A673 (cell line): Measurements from ENCODE around the gene EHD3. TPM values are rescaled to one million over a fixed set of nuclear protein-coding genes. Genes with fewer than 3 reads are reported as not detected.

ENCODE experiments used
- BruUV-seq: library from RNA; stranded (reverse); fragments of 400-500 nt; replicated peaks from 2 replicates; lab custom pipeline; 2021; lab: Mats Ljungman, UMichigan
- CTCF ChIA-PET: fragments of 300-600 bp; sonication (Branson Sonifier 250); formaldehyde crosslinking; loops from one replicate; lab custom pipeline; 2022; ENCODE audit warnings: antibody characterized with exemption; lab: Charles Lee
- POLR2A ChIA-PET: fragments of 300-600 bp; sonication (Branson Sonifier 250); formaldehyde crosslinking; loops from one replicate; lab custom pipeline; 2022; ENCODE audit warnings: antibody characterized with exemption; ENCODE audit not compliant: low non-redundant PET; lab: Charles Lee
- DNase-seq: peaks from one replicate; pipeline ENCODE4 v3.0.0-alpha.2; 2015; ENCODE audit warnings: low spot score
- H3K27ac ChIP-seq: fragments of 200-600 bp; sonication (generic); 2 replicates; pipeline ENCODE4 v1.5.1; 2016; ENCODE audit warnings: mixed run types, low read depth, mild to moderate bottlenecking, mixed read lengths, antibody characterized with exemption, low read length; ENCODE audit not compliant: poor library complexity, severe bottlenecking
- H3K27me3 ChIP-seq: fragments of 200-600 bp; sonication (generic); replicated peaks from 2 replicates; pipeline ENCODE4 v1.6.1; 2017; ENCODE audit warnings: mixed run types, low read depth, mild to moderate bottlenecking, mixed read lengths, antibody characterized with exemption, low read length; ENCODE audit not compliant: insufficient read depth, poor library complexity
- H3K36me3 ChIP-seq: fragments of 200-600 bp; sonication (generic); 2 replicates; pipeline ENCODE4 v1.6.1; 2016; ENCODE audit warnings: mixed run types, mild to moderate bottlenecking, mixed read lengths, antibody characterized with exemption, low read length; ENCODE audit not compliant: insufficient read depth, poor library complexity, severe bottlenecking
- H3K4me1 ChIP-seq: fragments of 200-600 bp; sonication (generic); 2 replicates; pipeline ENCODE4 v1.6.1; 2017; ENCODE audit warnings: mixed run types, mild to moderate bottlenecking, mixed read lengths, antibody characterized with exemption, low read length; ENCODE audit not compliant: insufficient read depth, poor library complexity, severe bottlenecking
- H3K4me3 ChIP-seq: fragments of 200-600 bp; sonication (generic); 2 replicates; pipeline ENCODE4 v1.5.1; 2016; ENCODE audit warnings: low read depth, mixed run types, mild to moderate bottlenecking, mixed read lengths, low read length; ENCODE audit not compliant: poor library complexity, severe bottlenecking
- H3K9me3 ChIP-seq: fragments of 200-600 bp; sonication (generic); 2 replicates; pipeline ENCODE4 v1.6.1; 2016; ENCODE audit warnings: mixed run types, low read depth, mild to moderate bottlenecking, mixed read lengths, antibody characterized with exemption, low read length; ENCODE audit not compliant: poor library complexity, severe bottlenecking
- EZH2 ChIP-seq: fragments of 200-600 bp; sonication (generic); IDR thresholded peaks from 2 replicates; pipeline ENCODE4 v1.6.1; 2017; ENCODE audit warnings: borderline replicate concordance, low read depth, mild to moderate bottlenecking, mixed read lengths, antibody characterized with exemption, low read length; ENCODE audit not compliant: poor library complexity, severe bottlenecking
- intact Hi-C: fragments of 100-400 bp; cut with micrococcal nuclease; formaldehyde crosslinking; loops from one replicate; pipeline ENCODE4 v1.10.0; 2022; ENCODE audit not compliant: unreplicated experiment
- total RNA-seq: library from RNA; stranded (reverse); gene quantifications from 2 replicates; pipeline ENCODE4 v1.2.3, GENCODE V29; 2021
- TF ChIP-seq, protein P1 (sequence below): fragments of 300-800, 200-600 bp; sonication (generic); conservative IDR thresholded peaks from 2 replicates; pipeline ENCODE4 v1.5.1; 2017; ENCODE audit warnings: low read depth, mild to moderate bottlenecking, antibody characterized with exemption, low read length, moderate library complexity, mixed read lengths

EHD3 gene
- total RNA-seq, 1 experiment from 2014 or later, result 4.4 TPM

DNA sequence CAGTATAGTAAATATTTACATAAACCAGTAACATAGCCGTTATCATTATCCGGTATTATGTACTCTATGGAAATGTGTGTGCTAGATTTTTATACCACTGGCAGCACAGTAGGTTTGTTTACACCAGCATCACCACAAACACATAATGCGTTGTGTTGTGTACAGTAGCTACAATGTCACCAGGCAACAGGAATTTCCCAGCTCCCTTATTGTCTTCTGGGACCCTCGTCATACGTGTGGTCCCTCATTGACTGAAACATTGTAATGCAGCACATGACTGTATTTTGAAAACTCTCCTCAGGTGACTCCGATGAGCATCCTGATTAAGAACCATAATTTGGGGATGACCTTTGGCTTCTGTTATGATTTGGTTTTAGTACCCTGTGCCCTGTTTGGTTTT is 31.3 kb downstream of the EHD3 start:
- Histone ChIP-seq H3K27ac (no peak overlapping the region), H3K36me3 (no peaks in the 10 kb centered on the region), H3K4me1 (no peaks in the 10 kb centered on the region), H3K9me3 (no peaks in the 10 kb centered on the region), H3K4me3 (no peak overlapping the region), H3K27me3 (no peaks in the 10 kb centered on the region)
- BruUV-seq, result no TSS peak
- TF ChIP-seq, protein P1, sequence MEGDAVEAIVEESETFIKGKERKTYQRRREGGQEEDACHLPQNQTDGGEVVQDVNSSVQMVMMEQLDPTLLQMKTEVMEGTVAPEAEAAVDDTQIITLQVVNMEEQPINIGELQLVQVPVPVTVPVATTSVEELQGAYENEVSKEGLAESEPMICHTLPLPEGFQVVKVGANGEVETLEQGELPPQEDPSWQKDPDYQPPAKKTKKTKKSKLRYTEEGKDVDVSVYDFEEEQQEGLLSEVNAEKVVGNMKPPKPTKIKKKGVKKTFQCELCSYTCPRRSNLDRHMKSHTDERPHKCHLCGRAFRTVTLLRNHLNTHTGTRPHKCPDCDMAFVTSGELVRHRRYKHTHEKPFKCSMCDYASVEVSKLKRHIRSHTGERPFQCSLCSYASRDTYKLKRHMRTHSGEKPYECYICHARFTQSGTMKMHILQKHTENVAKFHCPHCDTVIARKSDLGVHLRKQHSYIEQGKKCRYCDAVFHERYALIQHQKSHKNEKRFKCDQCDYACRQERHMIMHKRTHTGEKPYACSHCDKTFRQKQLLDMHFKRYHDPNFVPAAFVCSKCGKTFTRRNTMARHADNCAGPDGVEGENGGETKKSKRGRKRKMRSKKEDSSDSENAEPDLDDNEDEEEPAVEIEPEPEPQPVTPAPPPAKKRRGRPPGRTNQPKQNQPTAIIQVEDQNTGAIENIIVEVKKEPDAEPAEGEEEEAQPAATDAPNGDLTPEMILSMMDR, result no peak
- no peak for TF ChIP-seq EZH2
- ChIA-PET POLR2A (no interaction called here), CTCF (no interaction called here)
- intact Hi-C loops, result no loop called here
- no peak for DNase-seq

DNA sequence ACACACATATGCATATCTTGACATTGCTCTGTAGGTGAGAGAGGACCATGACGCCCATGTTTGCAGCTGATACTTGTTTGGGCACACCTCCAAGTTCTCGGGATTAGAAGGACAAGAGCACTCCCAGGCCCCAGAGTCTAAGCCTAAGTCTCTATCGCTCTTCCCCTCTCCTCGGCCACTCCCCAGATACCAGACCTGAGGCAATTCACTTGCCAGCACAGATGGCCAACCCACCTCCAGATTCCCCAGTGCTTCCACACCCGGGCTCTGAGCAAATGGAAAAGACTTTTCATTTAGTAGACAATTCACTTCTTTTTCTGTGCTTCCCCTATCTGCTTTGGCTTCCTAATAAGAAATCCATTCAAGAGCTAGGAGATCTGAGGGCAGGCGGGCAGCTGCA is 32.9 kb downstream of the EHD3 start:
- BruUV-seq, result no TSS peak
- Histone ChIP-seq H3K27ac (no peak overlapping the region), H3K4me3 (no peak overlapping the region), H3K27me3 (no peaks in the 10 kb centered on the region), H3K4me1 (no peaks in the 10 kb centered on the region), H3K36me3 (no peaks in the 10 kb centered on the region), H3K9me3 (no peaks in the 10 kb centered on the region)
- ChIA-PET POLR2A (no interaction called here), CTCF (no interaction called here)
- TF ChIP-seq, protein P1, result no peak
- TF ChIP-seq EZH2, result no peak
- intact Hi-C loops, result no loop called here
- no peak for DNase-seq

DNA sequence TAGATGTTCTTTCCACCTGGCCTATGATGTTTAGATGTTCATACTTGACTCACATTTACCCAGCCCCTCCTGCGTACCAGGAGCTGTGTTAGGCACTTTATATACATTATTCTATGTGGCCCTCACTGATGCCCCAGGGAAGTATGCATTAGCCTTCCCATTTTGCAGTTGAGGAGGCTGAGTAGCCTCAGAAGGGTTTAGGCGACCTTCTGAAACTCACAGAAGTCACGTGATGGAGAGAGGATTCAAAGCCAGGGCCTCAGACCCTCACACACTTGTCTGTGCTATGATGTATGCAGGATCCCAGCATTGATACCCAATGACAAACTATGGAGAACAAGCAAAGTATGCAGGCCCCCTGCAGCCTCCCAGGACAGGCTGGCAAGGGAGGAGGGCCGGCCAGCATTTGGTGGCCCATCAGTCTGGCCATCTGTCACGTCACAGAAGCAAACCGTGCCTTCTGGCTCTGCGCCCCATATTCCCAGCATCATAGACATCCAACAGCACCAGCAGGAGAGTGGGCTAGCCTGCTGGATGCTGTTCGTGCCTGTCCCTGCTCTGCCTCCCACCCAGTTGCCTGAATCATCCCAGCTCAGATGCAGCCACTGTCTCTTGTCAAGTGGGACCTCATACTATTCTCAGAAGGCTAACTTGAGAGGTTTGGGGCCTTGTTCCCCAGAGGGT is 33.6 kb downstream of the EHD3 start:
- H3K27ac ChIP-seq, result no peak overlapping the region
- no peak overlapping the region for H3K4me3 ChIP-seq
- no peaks in the 10 kb centered on the region for H3K4me1 ChIP-seq
- TF ChIP-seq, protein P1, result no peak
- no peak for TF ChIP-seq EZH2
- no peak for DNase-seq
- intact Hi-C loops, result no loop called here
- no peaks in the 10 kb centered on the region for H3K27me3 ChIP-seq
- no TSS peak for BruUV-seq
- H3K36me3 ChIP-seq, result no peaks in the 10 kb centered on the region
- POLR2A ChIA-PET, result no interaction called here
- CTCF ChIA-PET, result no interaction called here
- no peaks in the 10 kb centered on the region for H3K9me3 ChIP-seq
